Small intestine (tissue), 7 donors: ENCODE data around the gene PHF13. TPM values are rescaled to one million over a fixed set of nuclear protein-coding genes. Genes with fewer than 3 reads are reported as not detected.
A peak's percentile ranks its signal among the peaks of the same experiment; 100 is the strongest.

ENCODE experiments used
- DNase-seq, 2 donors: peaks; one replicate each; pipeline versions ENCODE4 v3.0.0 to v3.0.0-alpha.2; 2013
- FAIRE-seq: peaks from 2 replicates; lab custom pipeline; 2012; peaks lifted over from hg19 to GRCh38; lab: Jason Lieb, UNC
- H3K27ac ChIP-seq, 3 donors: one replicate each; pipeline ENCODE4 v1.5.1; 2013; ENCODE audit warnings: low read length in 2 of 3, mild to moderate bottlenecking in 2 of 3, control low read depth in 1 of 3, inconsistent platforms in 1 of 3, low read depth in 1 of 3, moderate library complexity in 1 of 3
- H3K27me3 ChIP-seq, 3 donors: one replicate each; pipeline ENCODE4 v1.6.1; 2013; ENCODE audit warnings: low read length in 3 of 3, inconsistent platforms in 1 of 3; ENCODE audit not compliant: control insufficient read depth in 3 of 3, insufficient read depth in 3 of 3
- H3K36me3 ChIP-seq, 3 donors: one replicate each; pipeline ENCODE4 v1.6.1; 2013; ENCODE audit warnings: low read length in 3 of 3, inconsistent platforms in 1 of 3, low read depth in 1 of 3, mild to moderate bottlenecking in 1 of 3, moderate library complexity in 1 of 3; ENCODE audit not compliant: control insufficient read depth in 3 of 3, insufficient read depth in 2 of 3
- H3K4me1 ChIP-seq, 3 donors: one replicate each; pipeline ENCODE4 v1.6.1; 2013; ENCODE audit warnings: low read length in 2 of 3, inconsistent platforms in 1 of 3, low read depth in 1 of 3, mild to moderate bottlenecking in 1 of 3, moderate library complexity in 1 of 3; ENCODE audit not compliant: control insufficient read depth in 3 of 3, insufficient read depth in 2 of 3
- H3K4me3 ChIP-seq, 3 donors: one replicate each; pipeline ENCODE4 v1.5.1; 2013; ENCODE audit warnings: low read length in 3 of 3, control low read depth in 1 of 3, inconsistent platforms in 1 of 3, low read depth in 1 of 3, mild to moderate bottlenecking in 1 of 3, moderate library complexity in 1 of 3
- H3K9me3 ChIP-seq, 2 donors: one replicate each; pipeline ENCODE4 v1.6.1; 2013; ENCODE audit warnings: low read depth in 1 of 2, low read length in 1 of 2; ENCODE audit not compliant: control insufficient read depth in 2 of 2, insufficient read depth in 1 of 2
- WGBS, 3 donors: extraction: QIAGEN DNeasy Blood & Tissue Kit; methylation state at CpG; one replicate each; pipeline ENCODE4 v1.1.7; 2013; 5-methylcytosine and 5-hydroxymethylcytosine counted together
- polyA plus RNA-seq, 4 donors: library from polyadenylated mRNA; stranded (reverse) in 3 of 4; unstranded in 1 of 4; fragments of 200-250 nt in 3 of 4; fragments of 120-200 nt in 1 of 4; gene quantifications; one replicate each; pipeline versions ENCODE4 v1.2.1 to v1.2.3, GENCODE V29; 2013
- donor health status: healthy with polysubstance abuse.
- donor health status: control.
- donor health status: control.
- donor health status: Bipolar disorder and iron deficiency.
- donor health status: healthy.

The PHF13 gene
- polyA plus RNA-seq, 4 donors = 4.0 to 13.4 (median 4.8) TPM

GRCh38 chr1:6621429-6622391, 8.2 kb downstream of the PHF13 start:
- Histone ChIP-seq H3K27me3 (no peaks in the 10 kb centered on the region), H3K9me3 (no peaks in the 10 kb centered on the region), H3K36me3 (peaks cover 11 to 65% (median 12%) of the 10 kb centered on the region in 3 donors), H3K4me3 (no peak overlapping the region), H3K27ac (no peak overlapping the region), H3K4me1 (peaks cover 0 to 8% (median 0%) of the 10 kb centered on the region in 3 donors)
- WGBS, 3 donors = 91 to 92% (median 91%) methylated on average over 41 of the region's 41 CpGs
- no peak for FAIRE-seq
- no peak for DNase-seq

GRCh38 chr1:6622396-6623152, 9.0 kb downstream of the PHF13 start:
- WGBS, 3 donors = 85 to 89% (median 89%) methylated on average over 10 of the region's 10 CpGs

DNA sequence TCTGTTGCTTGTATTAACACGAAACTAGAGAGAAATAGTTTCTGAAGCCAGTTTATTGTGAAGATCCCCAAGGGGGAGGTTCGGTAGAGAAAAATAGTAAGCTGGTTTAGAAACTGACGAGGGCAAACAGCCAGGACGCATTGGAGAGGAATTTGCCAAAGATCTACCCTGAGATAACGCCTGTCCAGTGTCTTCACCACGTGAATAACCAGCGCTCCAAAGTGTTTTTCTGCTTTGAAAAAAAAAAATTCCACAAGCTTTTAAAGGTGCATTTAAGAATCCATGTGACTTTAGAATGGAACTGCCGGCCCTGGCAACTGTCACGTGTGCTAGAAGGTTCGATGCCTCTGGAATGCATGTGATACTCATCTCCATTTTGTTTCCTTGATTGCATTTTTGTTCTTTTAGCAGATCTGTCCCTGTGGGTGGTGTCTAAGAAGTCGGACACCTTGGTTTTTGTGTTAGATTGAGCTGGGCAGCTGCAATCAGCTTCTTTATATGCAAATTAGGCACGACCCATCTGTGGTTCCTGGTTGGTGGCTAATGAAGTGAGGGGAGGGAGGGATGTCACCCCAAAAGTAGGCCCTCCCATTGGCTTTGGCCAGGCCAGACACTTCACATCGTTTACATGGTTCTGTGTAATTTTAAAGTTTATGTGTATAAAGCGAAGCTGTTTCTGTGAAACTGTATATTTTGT, 9.9 kb downstream of the PHF13 start:
- 81 to 85% (median 82%) methylated on average over 14 of the region's 14 CpGs for WGBS, 3 donors
- no peaks in the 10 kb centered on the region for H3K9me3 ChIP-seq
- H3K36me3 ChIP-seq = peaks cover 11 to 66% (median 12%) of the 10 kb centered on the region in 3 donors
- FAIRE-seq (no peak), DNase-seq (no peak)
- no peak overlapping the region for H3K27ac ChIP-seq
- no peaks in the 10 kb centered on the region for H3K27me3 ChIP-seq
- H3K4me1 ChIP-seq = peaks cover 0 to 8% (median 0%) of the 10 kb centered on the region in 3 donors
- H3K4me3 ChIP-seq = no peak overlapping the region

More at GRCh38 chr1:6622396-6623152, 9.0 kb downstream of the PHF13 start:
- Histone ChIP-seq H3K9me3 (no peaks in the 10 kb centered on the region), H3K4me1 (peaks cover 0 to 8% (median 0%) of the 10 kb centered on the region in 3 donors), H3K36me3 (peaks cover 11 to 66% (median 12%) of the 10 kb centered on the region in 3 donors), H3K27ac (no peak overlapping the region), H3K4me3 (no peak overlapping the region), H3K27me3 (no peaks in the 10 kb centered on the region)
- FAIRE-seq (no peak), DNase-seq (no peak)

GRCh38 chr1:6624710-6625583, 11.4 kb downstream of the PHF13 start, which contains the start of gene THAP3:
THAP3 (plus strand) TSS chr1:6624868; CDS start chr1:6625219, 351 bp downstream.
- peaks cover 8 to 70% (median 11%) of the 10 kb centered on the region in 3 donors for H3K36me3 ChIP-seq
- 1 to 2% (median 1%) methylated on average over 34 to 73 of the region's 73 CpGs for WGBS, 3 donors
- FAIRE-seq = no peak

DNA sequence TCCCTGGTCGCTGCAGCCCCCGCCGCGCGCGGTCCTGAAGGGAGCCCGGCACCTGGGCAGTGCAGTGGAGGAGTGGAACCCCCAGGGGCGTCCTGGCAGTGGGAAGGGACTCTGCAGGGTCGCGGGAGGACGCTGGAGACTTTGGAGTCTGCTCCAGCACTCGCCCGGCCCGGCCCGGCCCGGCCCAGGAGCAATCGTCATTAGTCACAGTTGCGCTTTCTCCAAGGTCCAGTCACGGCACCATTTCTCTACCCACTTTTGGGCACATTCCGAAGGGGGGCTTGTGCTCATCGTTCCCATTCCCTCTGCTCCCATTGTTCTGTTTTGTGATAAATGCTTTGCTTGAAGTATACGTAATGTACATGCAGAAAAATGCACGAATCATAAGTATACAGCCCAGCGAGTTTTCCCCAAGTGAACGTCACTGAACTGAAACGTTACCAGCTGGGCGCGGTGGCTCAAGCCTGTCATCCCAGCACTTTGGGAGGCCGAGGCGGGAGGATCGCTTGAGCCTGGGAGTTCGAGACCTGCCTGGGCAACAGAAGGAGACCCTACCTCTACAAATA, 12.1 kb downstream of the PHF13 start:
- peak in 1 of 2 donors; percentile 46 for DNase-seq
- WGBS, 3 donors = 3 to 6% (median 4%) methylated on average over 25 to 32 of the region's 32 CpGs

More at GRCh38 chr1:6624710-6625583, 11.4 kb downstream of the PHF13 start, which contains the start of gene THAP3:
- Histone ChIP-seq H3K27ac (peak within 1 kb of the TSS; percentile 61 to 82 (median 78)), H3K4me3 (peak within 1 kb of the TSS; percentile 74 to 95 (median 82)), H3K9me3 (no peaks in the 10 kb centered on the region), H3K27me3 (no peaks in the 10 kb centered on the region), H3K4me1 (peaks cover 0 to 8% (median 0%) of the 10 kb centered on the region in 3 donors)
- DNase-seq = peak; percentile 85 to 94

GRCh38 chr1:6627031-6627430, 13.5 kb downstream of the PHF13 start:
- no peaks in the 10 kb centered on the region for H3K27me3 ChIP-seq
- H3K4me1 ChIP-seq = peaks cover 0 to 8% (median 0%) of the 10 kb centered on the region in 3 donors
- no peak for FAIRE-seq
- H3K4me3 ChIP-seq = no peak overlapping the region
- H3K36me3 ChIP-seq = peaks cover 2 to 66% (median 4%) of the 10 kb centered on the region in 3 donors
- DNase-seq = no peak
- WGBS, 3 donors = 93 to 97% (median 97%) methylated on average over 9 of the region's 9 CpGs
- H3K27ac ChIP-seq = no peak overlapping the region
- no peaks in the 10 kb centered on the region for H3K9me3 ChIP-seq

More for the DNA sequence above, 12.1 kb downstream of the PHF13 start:
- H3K4me1 ChIP-seq = peaks cover 0 to 8% (median 0%) of the 10 kb centered on the region in 3 donors
- H3K9me3 ChIP-seq = no peaks in the 10 kb centered on the region
- H3K4me3 ChIP-seq = peak overlapping the region; percentile 74 to 95 (median 82)
- no peak for FAIRE-seq
- peak overlapping the region; percentile 61 to 82 (median 78) for H3K27ac ChIP-seq
- H3K36me3 ChIP-seq = peaks cover 5 to 69% (median 5%) of the 10 kb centered on the region in 3 donors
- no peaks in the 10 kb centered on the region for H3K27me3 ChIP-seq
